Endothelial cell (in vitro differentiated cells): ENCODE data around the gene INO80E. TPM values are rescaled to one million over a fixed set of nuclear protein-coding genes. Genes with fewer than 3 reads are reported as not detected.
A peak's percentile ranks its signal among the peaks of the same experiment; 100 is the strongest.

Source experiments
- DNase-seq: peaks from one replicate; pipeline ENCODE4 v3.0.0; 2021; ENCODE audit warnings: low spot score
- H3K27ac Mint-ChIP-seq: one replicate; pipeline ENCODE4 v1.8.0; 2021; ENCODE audit warnings: mixed read lengths, inconsistent platforms; ENCODE audit not compliant: unreplicated experiment
- H3K27me3 Mint-ChIP-seq: one replicate; pipeline ENCODE4 v1.8.0; 2021; ENCODE audit warnings: mild to moderate bottlenecking, moderate library complexity, mixed read lengths, inconsistent platforms; ENCODE audit not compliant: unreplicated experiment
- H3K36me3 Mint-ChIP-seq: one replicate; pipeline ENCODE4 v1.8.0; 2021; ENCODE audit warnings: mild to moderate bottlenecking, low read depth, mixed read lengths, inconsistent platforms; ENCODE audit not compliant: unreplicated experiment
- H3K4me1 Mint-ChIP-seq: one replicate; pipeline ENCODE4 v1.8.0; 2021; ENCODE audit warnings: mild to moderate bottlenecking, mixed read lengths, inconsistent platforms; ENCODE audit not compliant: unreplicated experiment
- H3K4me3 Mint-ChIP-seq: one replicate; pipeline ENCODE4 v1.8.0; 2021; ENCODE audit warnings: mild to moderate bottlenecking, mixed read lengths, inconsistent platforms; ENCODE audit not compliant: unreplicated experiment
- H3K9me3 Mint-ChIP-seq: one replicate; pipeline ENCODE4 v1.8.0; 2021; ENCODE audit warnings: mixed read lengths, inconsistent platforms; ENCODE audit not compliant: unreplicated experiment
- total RNA-seq: library from RNA; stranded (reverse); fragmentation: NEBNext Ultra II Directional; extraction: Animal tissue kit (Norgen Biotek cat#: 25700); gene quantifications from one replicate; pipeline ENCODE4 v1.2.1, GENCODE V29; 2021; ENCODE audit not compliant: unreplicated experiment
- TF ChIP-seq, protein P1 (sequence below): fragments of 200-600 bp; sonication (generic); IDR thresholded peaks from one replicate; pipeline ENCODE4 v1.5.0; 2021; ENCODE audit warnings: antibody characterized with exemption; ENCODE audit not compliant: unreplicated experiment

Gene INO80E
- total RNA-seq, 1 donor from 2014 or later, result 94.4 TPM

DNA sequence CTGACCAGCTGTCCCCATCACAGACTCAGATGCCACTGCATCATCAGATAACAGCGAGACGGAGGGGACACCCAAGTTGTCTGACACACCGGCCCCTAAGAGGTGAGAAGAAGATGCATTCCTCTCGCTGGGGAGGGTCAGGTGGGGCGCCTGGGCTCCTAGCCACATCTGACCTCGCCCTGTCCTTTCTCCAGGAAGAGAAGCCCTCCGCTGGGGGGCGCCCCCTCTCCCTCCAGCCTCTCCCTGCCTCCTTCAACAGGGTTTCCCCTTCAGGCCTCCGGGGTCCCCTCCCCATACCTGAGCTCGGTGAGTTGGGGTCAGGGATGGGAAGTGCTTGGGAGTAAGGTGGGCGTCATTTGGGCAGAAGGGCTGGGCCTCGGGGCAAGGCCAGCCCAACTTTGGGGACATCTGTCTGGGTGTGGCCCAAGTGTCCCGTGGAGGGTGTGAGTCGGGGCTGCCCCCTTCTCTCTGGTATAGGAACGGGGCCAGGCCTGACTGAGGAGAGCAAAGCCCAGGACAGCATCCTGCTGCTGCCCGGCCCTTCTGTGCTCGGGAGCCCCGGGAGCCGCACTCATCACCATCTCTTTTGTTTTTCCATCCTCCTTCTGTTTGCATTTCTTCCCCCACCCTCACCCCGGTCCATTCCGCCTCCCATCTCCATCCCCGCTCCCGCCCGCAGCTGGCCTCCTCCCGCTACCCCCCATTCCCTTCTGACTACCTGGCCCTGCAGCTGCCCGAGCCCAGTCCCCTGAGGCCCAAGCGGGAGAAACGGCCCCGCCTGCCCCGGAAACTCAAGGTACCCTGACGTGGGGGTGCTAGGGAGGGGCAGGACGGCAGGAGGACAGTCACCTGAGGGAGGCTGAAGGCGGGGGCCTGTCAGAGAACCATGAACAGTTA, 4.9 kb downstream of the INO80E start:
- H3K9me3 Mint-ChIP-seq, result no peaks in the 10 kb centered on the region
- H3K27ac Mint-ChIP-seq, result no peak overlapping the region
- DNase-seq, result no peak
- TF ChIP-seq, protein P1, sequence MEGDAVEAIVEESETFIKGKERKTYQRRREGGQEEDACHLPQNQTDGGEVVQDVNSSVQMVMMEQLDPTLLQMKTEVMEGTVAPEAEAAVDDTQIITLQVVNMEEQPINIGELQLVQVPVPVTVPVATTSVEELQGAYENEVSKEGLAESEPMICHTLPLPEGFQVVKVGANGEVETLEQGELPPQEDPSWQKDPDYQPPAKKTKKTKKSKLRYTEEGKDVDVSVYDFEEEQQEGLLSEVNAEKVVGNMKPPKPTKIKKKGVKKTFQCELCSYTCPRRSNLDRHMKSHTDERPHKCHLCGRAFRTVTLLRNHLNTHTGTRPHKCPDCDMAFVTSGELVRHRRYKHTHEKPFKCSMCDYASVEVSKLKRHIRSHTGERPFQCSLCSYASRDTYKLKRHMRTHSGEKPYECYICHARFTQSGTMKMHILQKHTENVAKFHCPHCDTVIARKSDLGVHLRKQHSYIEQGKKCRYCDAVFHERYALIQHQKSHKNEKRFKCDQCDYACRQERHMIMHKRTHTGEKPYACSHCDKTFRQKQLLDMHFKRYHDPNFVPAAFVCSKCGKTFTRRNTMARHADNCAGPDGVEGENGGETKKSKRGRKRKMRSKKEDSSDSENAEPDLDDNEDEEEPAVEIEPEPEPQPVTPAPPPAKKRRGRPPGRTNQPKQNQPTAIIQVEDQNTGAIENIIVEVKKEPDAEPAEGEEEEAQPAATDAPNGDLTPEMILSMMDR, result no peak
- H3K36me3 Mint-ChIP-seq, result peaks cover 31% of the 10 kb centered on the region
- peaks cover 28% of the 10 kb centered on the region for H3K4me1 Mint-ChIP-seq
- no peak overlapping the region for H3K4me3 Mint-ChIP-seq
- peaks cover 37% of the 10 kb centered on the region for H3K27me3 Mint-ChIP-seq

DNA sequence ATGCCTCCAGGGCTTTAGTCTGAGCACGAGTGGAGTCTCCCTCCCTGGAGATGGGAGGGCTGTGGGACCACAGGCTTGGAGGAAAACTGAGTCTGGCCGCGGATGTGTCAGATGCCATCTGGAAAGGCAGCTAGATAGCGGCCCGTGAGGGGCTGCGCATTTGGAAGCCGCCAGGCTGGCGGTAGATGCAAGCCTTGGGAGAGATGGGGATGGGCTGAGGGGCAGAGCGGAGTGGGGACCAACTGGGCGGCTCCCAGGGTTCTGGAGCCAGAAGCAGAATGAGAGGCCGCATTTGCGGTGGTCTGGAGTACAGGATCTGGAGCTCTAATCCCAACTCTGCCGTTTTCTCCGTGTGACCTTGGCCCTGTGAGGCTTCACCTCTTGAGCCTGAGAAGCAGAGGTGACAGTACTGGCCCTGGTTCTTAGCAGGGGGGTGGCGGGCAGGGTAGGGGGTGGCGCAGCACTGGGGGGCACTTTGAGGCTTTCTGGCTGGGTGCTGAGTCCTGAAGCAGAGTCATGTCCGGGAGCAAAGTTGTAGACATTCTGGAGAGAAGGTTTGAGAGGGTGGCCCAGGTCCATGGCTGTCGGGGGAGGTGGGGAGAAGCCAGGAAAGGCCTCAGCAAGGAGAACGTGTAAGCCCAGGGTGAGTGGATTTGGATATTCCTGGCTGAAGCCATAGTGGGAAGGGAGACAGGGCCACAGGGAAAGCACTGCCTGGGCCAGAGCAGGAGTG, 6.7 kb downstream of the INO80E start:
- TF ChIP-seq, protein P1, result no peak
- H3K27ac Mint-ChIP-seq, result no peak overlapping the region
- H3K36me3 Mint-ChIP-seq, result peaks cover 27% of the 10 kb centered on the region
- peak overlapping the region; percentile 47 for H3K4me3 Mint-ChIP-seq
- DNase-seq, result no peak
- peaks cover 20% of the 10 kb centered on the region for H3K4me1 Mint-ChIP-seq
- no peaks in the 10 kb centered on the region for H3K9me3 Mint-ChIP-seq
- H3K27me3 Mint-ChIP-seq, result peaks cover 29% of the 10 kb centered on the region

DNA sequence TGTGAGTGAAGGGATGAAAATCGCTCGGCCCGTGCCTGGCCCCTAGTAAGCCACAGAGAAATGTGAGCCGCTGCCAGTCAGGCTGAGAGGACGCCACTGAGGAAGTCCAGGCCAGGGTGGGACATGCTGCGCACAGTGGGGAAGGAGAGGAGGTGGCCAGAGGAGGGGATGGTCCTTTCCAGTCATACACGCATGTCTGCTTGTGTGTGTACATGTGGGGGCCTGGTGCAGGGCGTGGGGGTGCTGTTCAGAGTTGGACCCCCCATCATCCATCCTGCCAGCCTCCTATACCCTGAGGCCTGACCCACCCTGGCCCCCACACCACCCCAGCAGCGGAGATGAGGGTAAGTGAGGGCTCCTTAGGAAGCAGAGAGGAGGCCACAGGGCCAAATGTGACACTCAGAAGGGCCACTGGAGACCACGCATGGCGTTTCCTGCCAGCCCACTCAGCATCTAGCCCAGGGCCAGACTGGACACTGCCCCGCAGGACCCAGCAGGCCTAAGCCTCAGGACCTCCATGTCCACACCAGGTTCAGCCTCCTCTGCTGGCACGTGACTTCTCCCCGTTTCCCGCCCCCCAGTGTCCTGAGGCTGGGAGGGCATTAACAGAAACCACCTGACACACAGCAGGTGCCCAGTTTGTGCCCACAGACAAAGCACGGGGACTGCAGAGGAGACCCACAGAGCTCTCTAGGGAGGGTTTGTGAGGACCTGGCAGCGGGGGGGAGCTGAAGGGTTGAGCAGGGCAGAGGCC, 7.8 kb downstream of the INO80E start:
- TF ChIP-seq, protein P1, result no peak
- H3K9me3 Mint-ChIP-seq, result no peaks in the 10 kb centered on the region
- no peak overlapping the region for H3K4me3 Mint-ChIP-seq
- H3K27ac Mint-ChIP-seq, result peak overlapping the region; percentile 77
- H3K4me1 Mint-ChIP-seq, result peaks cover 17% of the 10 kb centered on the region
- peaks cover 21% of the 10 kb centered on the region for H3K36me3 Mint-ChIP-seq
- H3K27me3 Mint-ChIP-seq, result peaks cover 24% of the 10 kb centered on the region
- no peak for DNase-seq

DNA sequence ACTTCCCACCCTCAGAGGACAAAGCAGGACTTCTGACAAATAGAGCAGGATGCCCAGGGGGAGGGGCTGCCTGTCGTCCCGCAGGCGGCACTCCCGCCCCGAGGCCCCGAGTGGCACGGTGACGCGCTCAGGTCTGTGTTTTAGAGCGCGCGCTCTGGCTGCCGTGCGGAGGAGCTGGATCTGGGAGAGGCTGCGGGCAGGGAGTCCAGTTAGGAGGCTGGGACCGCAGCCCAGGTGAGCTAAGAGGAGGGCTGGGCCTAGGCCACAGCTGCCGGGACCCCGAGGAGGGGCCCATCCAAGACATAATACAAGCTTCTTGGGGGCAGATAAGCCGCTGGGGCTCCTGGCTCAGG, 8.4 kb downstream of the INO80E start:
- H3K27me3 Mint-ChIP-seq, result peaks cover 25% of the 10 kb centered on the region
- peak overlapping the region; percentile 77 for H3K27ac Mint-ChIP-seq
- TF ChIP-seq, protein P1, result no peak
- peaks cover 11% of the 10 kb centered on the region for H3K4me1 Mint-ChIP-seq
- no peak for DNase-seq
- no peaks in the 10 kb centered on the region for H3K9me3 Mint-ChIP-seq
- no peak overlapping the region for H3K4me3 Mint-ChIP-seq
- peaks cover 16% of the 10 kb centered on the region for H3K36me3 Mint-ChIP-seq
